Measurements from ENCODE around the gene TMEM151B. TPM values are rescaled to one million over a fixed set of nuclear protein-coding genes. Genes with fewer than 3 reads are reported as not detected.

TMEM151B gene
- total and polyA plus RNA-seq, 9 of the 15 experiments (the other 6 are each of a cell fraction or from before 2014, with no cell fraction given): not detected

DNA sequence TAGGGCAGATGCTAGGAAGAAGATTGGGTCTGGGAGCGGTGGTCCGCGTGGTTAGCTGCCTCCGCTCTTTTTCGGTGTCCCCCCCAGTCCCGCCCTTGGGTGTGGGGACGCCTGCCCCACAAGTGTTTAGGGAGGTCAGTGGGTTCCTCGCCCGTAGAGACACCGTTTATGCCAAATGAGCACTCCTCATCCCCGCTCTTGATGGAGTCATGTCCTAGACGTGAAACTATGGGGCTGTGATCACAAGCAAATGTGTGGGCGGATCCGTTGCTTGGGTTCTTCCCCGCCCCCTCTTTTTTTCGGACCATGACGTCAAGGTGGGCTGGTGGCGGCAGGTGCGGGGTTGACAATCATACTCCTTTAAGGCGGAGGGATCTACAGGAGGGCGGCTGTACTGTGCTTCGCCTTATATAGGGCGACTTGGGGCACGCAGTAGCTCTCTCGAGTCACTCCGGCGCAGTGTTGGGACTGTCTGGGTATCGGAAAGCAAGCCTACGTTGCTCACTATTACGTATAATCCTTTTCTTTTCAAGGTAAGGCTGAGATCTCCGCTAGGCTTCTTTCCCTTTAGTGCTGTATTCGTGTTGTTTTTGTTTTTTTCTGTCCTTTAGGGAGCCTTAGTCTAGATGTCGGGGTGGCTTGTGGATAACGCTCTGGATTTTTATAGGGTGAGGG lies 23.4 kb upstream of the TMEM151B start, which contains the start of gene HSP90AB1 (continued):
- TF ChIP-seq ZBTB7A (IDR thresholded peaks at IDR 0.05; ENCODE audit: borderline replicate concordance, control insufficient read depth, low read depth, low read length): no peak
- no peak for TF ChIP-seq IRF1 (CRISPR knock-in tag; IDR thresholded peaks at IDR 0.05; ENCODE audit: borderline replicate concordance)
- TF ChIP-seq ZNF212 (CRISPR knock-in tag; IDR thresholded peaks at IDR 0.05): no peak
- peak; percentile 82; the same call in 1 of the 2 replicates for TF ChIP-seq ZNF232 (CRISPR knock-in tag; IDR thresholded peaks at IDR 0.05)
- no peak; the same call in 1 of the 2 replicates for TF ChIP-seq PATZ1 (CRISPR knock-in tag; IDR thresholded peaks at IDR 0.05; ENCODE audit: borderline replicate concordance)
- no peak for TF ChIP-seq NFE2L1 (tag; IDR thresholded peaks at IDR 0.05; ENCODE audit: borderline replicate concordance, low read depth)
- no peak for TF ChIP-seq RBM14 (IDR thresholded peaks at IDR 0.05; ENCODE audit: borderline replicate concordance, insufficient read depth, low read depth, low read length)
- no peak for TF ChIP-seq GABPA (tag; conservative IDR thresholded peaks at IDR 0.05; ENCODE audit: low read depth)
- TF ChIP-seq ZNF134 (CRISPR knock-in tag; conservative IDR thresholded peaks at IDR 0.05): no peak
- TF ChIP-seq HOXB6 (CRISPR knock-in tag; IDR thresholded peaks at IDR 0.05; ENCODE audit: borderline replicate concordance): no peak
- TF ChIP-seq RB1 (IDR thresholded peaks at IDR 0.05; ENCODE audit: low read depth): peak; percentile 82
- TF ChIP-seq, protein P1, sequence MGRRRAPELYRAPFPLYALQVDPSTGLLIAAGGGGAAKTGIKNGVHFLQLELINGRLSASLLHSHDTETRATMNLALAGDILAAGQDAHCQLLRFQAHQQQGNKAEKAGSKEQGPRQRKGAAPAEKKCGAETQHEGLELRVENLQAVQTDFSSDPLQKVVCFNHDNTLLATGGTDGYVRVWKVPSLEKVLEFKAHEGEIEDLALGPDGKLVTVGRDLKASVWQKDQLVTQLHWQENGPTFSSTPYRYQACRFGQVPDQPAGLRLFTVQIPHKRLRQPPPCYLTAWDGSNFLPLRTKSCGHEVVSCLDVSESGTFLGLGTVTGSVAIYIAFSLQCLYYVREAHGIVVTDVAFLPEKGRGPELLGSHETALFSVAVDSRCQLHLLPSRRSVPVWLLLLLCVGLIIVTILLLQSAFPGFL (CRISPR knock-in tag; IDR thresholded peaks at IDR 0.05): no peak
- TF ChIP-seq EP400 (IDR thresholded peaks at IDR 0.05): no peak; the same call in 1 of the 2 replicates
- peak; percentile 73 for TF ChIP-seq ZNF436 (CRISPR knock-in tag; IDR thresholded peaks at IDR 0.05)
- TF ChIP-seq NCOR1 (IDR thresholded peaks at IDR 0.05): peak; percentile 75
- TF ChIP-seq PTRF (tag; IDR thresholded peaks at IDR 0.05): no peak
- TF ChIP-seq, protein P2, sequence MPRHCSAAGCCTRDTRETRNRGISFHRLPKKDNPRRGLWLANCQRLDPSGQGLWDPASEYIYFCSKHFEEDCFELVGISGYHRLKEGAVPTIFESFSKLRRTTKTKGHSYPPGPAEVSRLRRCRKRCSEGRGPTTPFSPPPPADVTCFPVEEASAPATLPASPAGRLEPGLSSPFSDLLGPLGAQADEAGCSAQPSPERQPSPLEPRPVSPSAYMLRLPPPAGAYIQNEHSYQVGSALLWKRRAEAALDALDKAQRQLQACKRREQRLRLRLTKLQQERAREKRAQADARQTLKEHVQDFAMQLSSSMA (CRISPR knock-in tag; IDR thresholded peaks at IDR 0.05): peak; percentile 85
- peak; percentile 79 for TF ChIP-seq ZBTB5 (IDR thresholded peaks at IDR 0.05)
- TF ChIP-seq FOXP1 (CRISPR knock-in tag; IDR thresholded peaks at IDR 0.05): peak; percentile 61; the same call in 1 of the 2 replicates
- TF ChIP-seq, protein P3, sequence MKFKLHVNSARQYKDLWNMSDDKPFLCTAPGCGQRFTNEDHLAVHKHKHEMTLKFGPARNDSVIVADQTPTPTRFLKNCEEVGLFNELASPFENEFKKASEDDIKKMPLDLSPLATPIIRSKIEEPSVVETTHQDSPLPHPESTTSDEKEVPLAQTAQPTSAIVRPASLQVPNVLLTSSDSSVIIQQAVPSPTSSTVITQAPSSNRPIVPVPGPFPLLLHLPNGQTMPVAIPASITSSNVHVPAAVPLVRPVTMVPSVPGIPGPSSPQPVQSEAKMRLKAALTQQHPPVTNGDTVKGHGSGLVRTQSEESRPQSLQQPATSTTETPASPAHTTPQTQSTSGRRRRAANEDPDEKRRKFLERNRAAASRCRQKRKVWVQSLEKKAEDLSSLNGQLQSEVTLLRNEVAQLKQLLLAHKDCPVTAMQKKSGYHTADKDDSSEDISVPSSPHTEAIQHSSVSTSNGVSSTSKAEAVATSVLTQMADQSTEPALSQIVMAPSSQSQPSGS (CRISPR knock-in tag; IDR thresholded peaks at IDR 0.05): peak; percentile 82; the same call in 1 of the 2 replicates

Measured in K562 (cell line).